BJ (cell line): ENCODE results near the gene LIF. TPM values are rescaled to one million over a fixed set of nuclear protein-coding genes. Genes with fewer than 3 reads are reported as not detected.

Experiments used
- CTCF ChIA-PET: fragments of 350-600 bp; formaldehyde crosslinking; extraction: SDS; loops from one replicate; lab custom pipeline; 2021; ENCODE audit warnings: antibody characterized with exemption, inconsistent platforms; lab: Yijun Ruan, JAX
- POLR2A ChIA-PET: fragments of 300-600 bp; sonication (Branson Sonifier 250); formaldehyde crosslinking; extraction: SDS; loops from one replicate; lab custom pipeline; 2021; ENCODE audit warnings: antibody characterized with exemption; lab: Charles Lee
- DNase-seq: peaks from one replicate; pipeline ENCODE4 v3.0.0-alpha.2; 2011; ENCODE audit warnings: low read depth
- H3K27me3 ChIP-seq: 2 replicates; pipeline ENCODE4 v1.6.0; 2011; ENCODE audit warnings: low read length; ENCODE audit not compliant: control insufficient read depth, insufficient read depth
- H3K36me3 ChIP-seq: 2 replicates; pipeline ENCODE4 v1.5.1; 2011; ENCODE audit warnings: low read length; ENCODE audit not compliant: control insufficient read depth, insufficient read depth
- H3K4me3 ChIP-seq: 2 replicates; pipeline ENCODE4 v1.5.1; 2011; ENCODE audit warnings: low read depth, mild to moderate bottlenecking, control low read depth, low read length
- CTCF ChIP-seq: IDR thresholded peaks from 2 replicates; pipeline ENCODE4 v1.5.1; 2011; ENCODE audit warnings: low read depth, mild to moderate bottlenecking, control low read depth, inconsistent platforms, low read length, moderate library complexity; ENCODE audit not compliant: insufficient read depth
- polyA plus RNA-seq: library from polyadenylated mRNA; depleted of rRNA; stranded (reverse); fragments of >200 nt; gene quantifications from 2 replicates; pipeline ENCODE4 v1.2.3, GENCODE V29; 2011

The LIF gene
- polyA plus RNA-seq, 1 experiment, result 5.8 TPM

GRCh38 chr22:30279046-30279788 is 32.7 kb upstream of the LIF start:
- ChIA-PET CTCF (interaction anchor here (0.5 to 6.6 kb wide), 7 partner anchors 9 to 562 kb away, joined by 3 to 41 read pairs (median 6); partner anchors contain the start of genes CASTOR1 and RNF215), POLR2A (interaction anchor here (0.6 kb wide), 1 partner anchor 48 kb away, joined by 3 read pairs; the partner anchor contains the start of gene TBC1D10A)
- DNase-seq, result no peak
- H3K27me3 ChIP-seq, result peaks cover 4% of the 10 kb centered on the region
- H3K4me3 ChIP-seq, result no peak overlapping the region
- no peak for TF ChIP-seq CTCF
- H3K36me3 ChIP-seq, result no peaks in the 10 kb centered on the region

- ChIA-PET CTCF (interaction anchor here (0.6 to 6.6 kb wide), 5 partner anchors 9 to 151 kb away, joined by 3 to 41 read pairs (median 6); no protein-coding TSS in a partner anchor), POLR2A (no interaction called here)
- no peak for DNase-seq
- Histone ChIP-seq H3K27me3 (peaks cover 5% of the 10 kb centered on the region), H3K36me3 (no peaks in the 10 kb centered on the region), H3K4me3 (no peak overlapping the region)
- TF ChIP-seq CTCF, result no peak
These were observed 31.2 kb upstream of the LIF start for GRCh38 chr22:30277547-30278344.

- H3K36me3 ChIP-seq, result no peaks in the 10 kb centered on the region
- H3K27me3 ChIP-seq, result peaks cover 5% of the 10 kb centered on the region
- CTCF ChIA-PET, result interaction anchor here (0.8 to 6.6 kb wide), 3 partner anchors 10 to 12 kb away, joined by 3 to 41 read pairs (median 3); no protein-coding TSS in a partner anchor
- POLR2A ChIA-PET, result no interaction called here
- DNase-seq, result no peak
- TF ChIP-seq CTCF, result no peak
- no peak overlapping the region for H3K4me3 ChIP-seq
These were observed 29.5 kb upstream of the LIF start for GRCh38 chr22:30276039-30276438.

GRCh38 chr22:30275625-30276024 is 29.1 kb upstream of the LIF start:
- TF ChIP-seq CTCF, result no peak
- H3K36me3 ChIP-seq, result no peaks in the 10 kb centered on the region
- H3K27me3 ChIP-seq, result peaks cover 5% of the 10 kb centered on the region
- POLR2A ChIA-PET, result no interaction called here
- CTCF ChIA-PET, result interaction anchor here (0.8 to 6.6 kb wide), 3 partner anchors 10 to 12 kb away, joined by 3 to 41 read pairs (median 3); no protein-coding TSS in a partner anchor
- no peak for DNase-seq
- H3K4me3 ChIP-seq, result no peak overlapping the region

GRCh38 chr22:30274437-30274812 is 27.9 kb upstream of the LIF start:
- Histone ChIP-seq H3K4me3 (no peak overlapping the region), H3K36me3 (no peaks in the 10 kb centered on the region), H3K27me3 (peaks cover 5% of the 10 kb centered on the region)
- POLR2A ChIA-PET, result no interaction called here
- CTCF ChIA-PET, result interaction anchor here (1.7 kb wide), 1 partner anchor 11 kb away, joined by 8 read pairs; no protein-coding TSS in a partner anchor
- no peak for TF ChIP-seq CTCF
- DNase-seq, result no peak
